SU-DHL-6 (cell line): Measurements from ENCODE around the gene WDR75.
"Not testable (repeated sequence)": the region's sequence is repeated elsewhere in the genome, so short reads cannot be mapped to it uniquely, and the experiment has no call there.

Experiments
- H2AFZ ChIP-seq: fragments of 200-600 bp; sonication (generic); 2 replicates; pipeline ENCODE4 v1.6.1; 2014; ENCODE audit warnings: low read depth, mild to moderate bottlenecking, moderate library complexity, mixed read lengths, antibody characterized with exemption, low read length; ENCODE audit not compliant: severe bottlenecking
- H3F3A ChIP-seq: fragments of 200-600 bp; shearing (Covaris generic); 2 replicates; pipeline ENCODE4 v1.6.0; 2016; ENCODE audit warnings: antibody characterized with exemption, mild to moderate bottlenecking; ENCODE audit not compliant: insufficient read depth
- H3K27ac ChIP-seq: fragments of 200-600 bp; sonication (generic); 2 replicates; pipeline ENCODE4 v1.5.1; 2016; ENCODE audit warnings: low read depth, mild to moderate bottlenecking, low read length, moderate library complexity, mixed read lengths
- H3K27me3 ChIP-seq: fragments of 200-600 bp; sonication (generic), shearing (Covaris generic); 2 replicates; pipeline ENCODE4 v1.6.0; 2014; ENCODE audit warnings: mild to moderate bottlenecking, low read length
- H3K36me3 ChIP-seq: fragments of 200-600 bp; sonication (generic); 2 replicates; pipeline ENCODE4 v1.6.1; 2014; ENCODE audit warnings: mild to moderate bottlenecking, low read length, mixed read lengths
- H3K4me2 ChIP-seq: fragments of 300-600, 200-600 bp; shearing (Covaris generic), sonication (generic); 2 replicates; pipeline ENCODE4 v1.6.0; 2014; ENCODE audit warnings: low read length, low read depth, mild to moderate bottlenecking; ENCODE audit not compliant: poor library complexity, severe bottlenecking
- H3K4me3 ChIP-seq: fragments of 200-600 bp; sonication (generic); 2 replicates; pipeline ENCODE4 v1.5.1; 2014; ENCODE audit warnings: antibody characterized with exemption, low read length, mild to moderate bottlenecking, mixed read lengths; ENCODE audit not compliant: insufficient read depth, poor library complexity, severe bottlenecking
- H3K79me2 ChIP-seq: fragments of 200-600 bp; sonication (generic); 2 replicates; pipeline ENCODE4 v1.6.1; 2014; ENCODE audit warnings: mild to moderate bottlenecking, low read length, moderate library complexity; ENCODE audit not compliant: insufficient read depth
- H3K9ac ChIP-seq: fragments of 200-600 bp; sonication (generic); 2 replicates; pipeline ENCODE4 v1.7.0; 2014; ENCODE audit warnings: mild to moderate bottlenecking, low read length
- H3K9me2 ChIP-seq: fragments of 200-600 bp; sonication (generic); replicated peaks from 2 replicates; pipeline ENCODE4 v1.6.1; 2014; ENCODE audit warnings: low read length; ENCODE audit not compliant: insufficient read depth
- H3K9me3 ChIP-seq: fragments of 200-600 bp; sonication (generic); 2 replicates; pipeline ENCODE4 v1.6.1; 2014; ENCODE audit warnings: low read length, mixed read lengths; ENCODE audit not compliant: insufficient read depth
- H4K20me1 ChIP-seq: fragments of 200-600 bp; sonication (generic); 2 replicates; pipeline ENCODE4 v1.6.1; 2014; ENCODE audit warnings: low read depth, mild to moderate bottlenecking, antibody characterized with exemption, low read length, moderate library complexity, mixed read lengths
- CTCF ChIP-seq: fragments of 200-600 bp; sonication (generic); IDR thresholded peaks from one replicate; pipeline ENCODE4 v1.5.1; 2017; ENCODE audit warnings: antibody characterized with exemption, mild to moderate bottlenecking, low read length, moderate library complexity; ENCODE audit not compliant: insufficient read depth, poor library complexity, severe bottlenecking
- EZH2phosphoT487 ChIP-seq: fragments of 200-600 bp; sonication (generic), shearing (Covaris generic); conservative IDR thresholded peaks from 2 replicates; pipeline ENCODE4 v1.6.1; 2018; ENCODE audit warnings: mild to moderate bottlenecking, antibody characterized with exemption, low read length, moderate library complexity, mixed read lengths

Gene WDR75

GRCh38 chr2:189427872-189428271 is 13.4 kb upstream of the WDR75 start:
- H3K9ac ChIP-seq = no peak overlapping the region
- no peaks in the 10 kb centered on the region for H3K79me2 ChIP-seq
- no peaks in the 10 kb centered on the region for H3F3A ChIP-seq
- no peaks in the 10 kb centered on the region for H3K9me3 ChIP-seq
- TF ChIP-seq CTCF = no peak
- TF ChIP-seq EZH2phosphoT487 = no peak
- H2AFZ ChIP-seq = no peak overlapping the region
- H3K4me3 ChIP-seq = no peak overlapping the region
- no peak overlapping the region for H3K27ac ChIP-seq
- H4K20me1 ChIP-seq = no peaks in the 10 kb centered on the region
- no peaks in the 10 kb centered on the region; the same call in 1 of the 2 replicates for H3K27me3 ChIP-seq
- H3K4me2 ChIP-seq = no peak overlapping the region
- H3K9me2 ChIP-seq = no peaks in the 10 kb centered on the region
- H3K36me3 ChIP-seq = no peaks in the 10 kb centered on the region

GRCh38 chr2:189430448-189430847 is 10.8 kb upstream of the WDR75 start:
- H3K4me2 ChIP-seq = not testable (repeated sequence)

GRCh38 chr2:189435803-189436202 is 5.5 kb upstream of the WDR75 start:
- H3K36me3 ChIP-seq = not testable (repeated sequence)

More at GRCh38 chr2:189430448-189430847, 10.8 kb upstream of the WDR75 start:
- H3K27ac ChIP-seq, H4K20me1 ChIP-seq, H3K79me2 ChIP-seq, H3F3A ChIP-seq, H2AFZ ChIP-seq, H3K36me3 ChIP-seq, H3K9ac ChIP-seq, H3K9me2 ChIP-seq, H3K27me3 ChIP-seq, H3K9me3 ChIP-seq, H3K4me3 ChIP-seq: not testable (repeated sequence)

GRCh38 chr2:189437926-189438325 is 3.3 kb upstream of the WDR75 start:
- no peaks in the 10 kb centered on the region for H3K27me3 ChIP-seq
- 0 out of 2 replicates have a peak, but pooled peaks cover 6% of the 10 kb centered on the region for H3F3A ChIP-seq

More at GRCh38 chr2:189435803-189436202, 5.5 kb upstream of the WDR75 start:
- H3K27ac ChIP-seq, H2AFZ ChIP-seq, H3F3A ChIP-seq, H4K20me1 ChIP-seq, H3K4me2 ChIP-seq, H3K9ac ChIP-seq, H3K9me2 ChIP-seq, H3K9me3 ChIP-seq, H3K27me3 ChIP-seq, H3K79me2 ChIP-seq, H3K4me3 ChIP-seq: not testable (repeated sequence)

More at GRCh38 chr2:189437926-189438325, 3.3 kb upstream of the WDR75 start:
- TF ChIP-seq EZH2phosphoT487 (no peak), CTCF (no peak)
- H3K9me3 ChIP-seq = no peaks in the 10 kb centered on the region
- H3K79me2 ChIP-seq = peaks cover 17% of the 10 kb centered on the region
- H3K9ac ChIP-seq = no peak overlapping the region
- H3K27ac ChIP-seq = no peak overlapping the region
- no peaks in the 10 kb centered on the region for H3K36me3 ChIP-seq
- no peak overlapping the region for H3K4me2 ChIP-seq
- no peak overlapping the region for H2AFZ ChIP-seq
- H4K20me1 ChIP-seq = no peaks in the 10 kb centered on the region
- H3K4me3 ChIP-seq = no peak overlapping the region
- H3K9me2 ChIP-seq = no peaks in the 10 kb centered on the region
